NCI-H2196 treated with DMSO at 0.1 percent for 48 hours (cell line): ENCODE measurements around the gene BICC1.

Experiments
- DNase-seq: peaks from one replicate; lab custom pipeline; 2025; ENCODE audit not compliant: unreplicated experiment; lab: John Stamatoyannopoulos, UW

The BICC1 gene

DNA sequence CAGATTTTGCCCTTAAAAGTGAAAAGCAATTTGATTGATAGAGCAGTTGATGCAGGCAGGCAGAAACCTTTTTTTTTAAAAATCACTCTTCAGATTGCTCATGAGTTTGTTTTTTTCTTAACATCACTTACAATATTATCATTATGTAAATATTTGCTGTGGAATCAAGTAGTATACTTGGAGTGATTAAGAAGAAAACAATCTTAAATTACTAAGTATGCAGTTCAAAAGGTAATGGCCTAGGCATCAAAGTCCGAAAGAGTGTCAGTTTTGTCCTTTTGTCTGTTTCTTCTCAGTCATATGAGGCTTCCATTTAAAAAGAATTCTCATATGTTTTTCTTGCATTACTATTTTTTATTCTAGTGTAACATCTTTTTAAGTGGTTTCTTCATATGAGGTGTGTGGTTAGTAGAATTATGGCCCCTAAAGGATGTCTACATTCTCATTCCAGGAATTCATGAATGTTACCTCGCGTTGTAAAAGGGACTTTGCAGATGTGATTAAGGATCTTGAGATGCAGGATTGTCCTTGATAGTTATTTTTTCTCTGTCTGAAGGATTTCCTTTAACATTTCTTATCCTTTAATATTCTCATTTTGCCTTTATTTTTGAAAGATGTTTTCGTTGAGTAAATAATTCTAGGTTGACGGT is 44.0 kb downstream of the BICC1 start:
- DNase-seq, result no peak

DNA sequence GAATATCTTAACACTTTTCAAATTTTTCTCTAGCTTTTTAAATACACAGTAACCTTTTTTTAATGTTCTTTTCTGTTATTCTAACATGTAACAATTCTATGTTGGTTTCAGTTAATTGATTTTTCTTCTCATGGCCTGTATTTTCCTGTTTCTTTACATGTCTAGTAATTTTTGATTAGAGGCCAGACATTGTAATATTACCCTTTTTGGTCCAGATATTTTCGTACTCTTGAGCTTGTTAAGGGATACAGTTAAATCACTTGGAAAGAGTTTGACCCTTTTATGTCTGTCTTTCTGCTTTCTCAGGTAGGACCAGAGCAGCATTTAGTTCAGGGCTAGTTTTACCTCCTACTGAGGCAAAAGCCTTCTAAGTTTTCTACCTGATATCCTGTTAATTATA is 45.0 kb downstream of the BICC1 start:
- DNase-seq, result no peak

DNA sequence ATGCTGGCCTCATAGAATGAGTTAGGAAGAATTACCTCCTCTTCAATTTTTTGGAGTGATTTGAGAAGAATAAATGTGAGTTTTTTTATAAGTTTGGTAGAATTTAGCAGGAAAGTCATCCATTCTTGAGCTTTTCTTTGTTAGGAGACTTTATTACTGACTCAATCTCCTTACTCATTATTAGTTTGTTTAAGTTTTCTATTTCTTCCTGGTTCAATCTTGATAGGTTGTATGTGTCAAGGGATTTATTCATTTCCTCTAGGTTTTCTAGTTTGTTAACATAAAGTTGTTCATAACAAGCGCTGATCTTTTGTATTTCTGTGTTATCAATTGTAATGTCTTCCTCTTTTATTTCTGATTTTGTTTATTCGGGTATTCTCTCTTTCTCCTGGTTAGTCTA is 47.4 kb downstream of the BICC1 start:
- DNase-seq, result no peak

DNA sequence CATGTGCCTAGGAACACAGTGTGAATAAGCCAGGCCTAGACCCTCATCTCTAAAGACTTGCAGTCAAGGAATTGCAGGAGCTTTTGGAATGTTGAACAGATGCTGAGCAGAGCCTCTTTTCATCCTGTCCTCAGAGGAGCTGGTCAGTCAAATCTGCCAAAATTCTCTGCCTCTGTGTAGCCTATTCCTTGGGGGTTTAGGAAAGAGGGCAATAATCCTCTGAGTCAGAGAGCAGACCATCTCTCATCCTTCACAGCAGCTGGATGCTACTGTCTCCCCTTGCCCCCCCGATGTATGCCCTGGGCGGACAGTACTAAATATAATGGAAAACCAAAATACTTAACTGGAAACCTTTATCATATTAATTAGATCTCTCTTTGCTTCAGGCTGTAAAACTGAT is 52.6 kb downstream of the BICC1 start:
- DNase-seq, result no peak

DNA sequence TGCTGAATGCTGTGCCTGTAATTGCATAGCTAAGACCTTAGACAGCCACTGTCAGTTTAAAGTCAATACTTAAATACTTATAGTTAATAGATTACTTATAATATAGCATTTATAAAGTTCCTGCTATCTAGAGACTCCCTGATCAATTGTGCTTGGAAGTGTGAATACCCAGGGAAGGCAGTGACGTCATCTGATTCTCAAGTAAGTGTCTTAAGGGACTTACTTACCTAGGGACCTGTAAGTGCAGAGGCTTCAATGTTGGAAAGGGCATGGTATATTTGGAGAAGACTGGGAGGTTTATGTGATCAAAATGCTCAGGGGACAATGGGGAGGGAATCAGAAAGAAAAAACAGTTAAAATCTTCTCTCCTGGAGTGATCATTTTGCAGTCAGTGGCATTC is 55.0 kb downstream of the BICC1 start:
- DNase-seq, result no peak

DNA sequence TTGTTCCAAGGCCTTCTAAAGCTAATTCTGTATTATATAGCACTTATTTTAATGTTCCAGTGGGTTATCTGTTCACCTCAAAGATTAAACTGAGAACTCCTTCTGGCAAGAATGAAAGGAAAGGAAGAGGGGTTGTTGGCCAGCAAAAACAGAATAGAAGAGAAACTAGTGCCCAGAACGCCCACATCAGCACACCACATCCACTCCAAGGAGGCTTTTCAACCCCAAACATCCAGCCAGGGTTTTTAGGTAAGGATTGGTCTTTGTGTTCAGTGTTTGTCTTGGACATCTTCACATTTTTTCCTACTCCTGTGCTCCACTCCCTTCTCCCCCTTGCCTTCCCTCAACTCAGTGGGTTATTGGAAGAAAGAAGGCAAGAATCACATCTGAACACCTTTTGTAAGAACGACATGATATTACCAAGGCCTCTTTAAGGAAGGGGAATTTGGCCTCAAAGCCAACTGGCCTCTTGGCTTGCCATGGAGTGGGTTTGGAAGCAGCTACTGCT is 55.8 kb downstream of the BICC1 start:
- DNase-seq, result no peak

DNA sequence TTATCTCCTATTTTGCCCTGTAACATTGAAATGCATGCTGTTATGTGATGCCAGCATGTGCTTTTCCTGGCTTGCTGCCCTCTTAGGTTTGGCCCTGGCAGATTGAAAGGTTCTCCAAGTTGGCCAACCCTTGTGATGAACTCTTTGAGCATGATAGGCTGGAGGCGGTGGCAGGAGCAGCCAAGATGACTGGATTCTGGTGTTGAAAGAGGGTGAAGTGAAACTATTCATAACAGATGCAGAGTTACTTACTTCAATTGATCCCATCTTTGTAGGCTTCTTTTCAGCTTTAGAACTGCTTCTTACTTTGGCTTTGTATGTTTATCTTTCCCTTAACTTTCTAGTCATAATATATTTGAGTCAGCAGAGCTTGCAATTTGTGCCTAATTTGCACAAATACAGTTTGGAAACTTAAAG is 57.6 kb downstream of the BICC1 start:
- DNase-seq, result no peak

DNA sequence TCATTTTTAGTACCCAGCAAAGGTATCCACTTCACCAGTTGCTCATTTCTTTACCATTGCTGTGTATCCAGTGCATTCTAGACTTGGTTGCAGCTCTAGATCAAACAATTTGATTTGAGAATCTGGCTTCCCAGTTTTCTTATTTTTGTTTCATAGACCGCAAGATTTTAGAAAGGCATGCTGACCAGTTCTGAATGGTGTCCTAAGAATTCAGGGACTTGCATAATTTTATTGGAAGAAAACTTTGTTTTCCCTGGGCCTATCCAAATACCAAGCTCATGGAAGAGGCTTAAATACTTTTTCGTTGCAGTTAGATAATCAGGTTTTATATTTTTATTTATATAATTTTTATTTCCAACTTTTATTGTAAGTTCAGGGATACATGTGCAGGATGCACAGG is 58.3 kb downstream of the BICC1 start:
- DNase-seq, result no peak

DNA sequence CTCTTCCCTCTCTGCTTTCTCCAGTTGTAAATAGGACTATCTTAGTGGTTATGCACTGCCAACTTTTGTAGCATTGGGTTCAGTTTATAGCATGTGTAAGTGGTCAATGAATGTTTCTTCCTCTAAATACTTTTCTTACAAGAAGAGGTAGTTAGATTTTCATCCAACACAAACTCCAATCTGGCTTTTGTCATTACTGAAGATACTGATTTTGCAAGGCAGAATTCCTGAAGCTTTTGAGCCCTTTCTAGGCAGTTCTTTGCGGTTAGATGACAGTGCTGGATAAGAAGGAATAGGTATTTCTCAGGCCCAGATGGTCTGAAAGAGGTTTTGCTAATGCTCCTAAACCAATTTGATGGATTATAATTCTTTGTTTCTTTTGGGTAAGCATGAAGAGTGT is 60.5 kb downstream of the BICC1 start:
- no peak for DNase-seq

DNA sequence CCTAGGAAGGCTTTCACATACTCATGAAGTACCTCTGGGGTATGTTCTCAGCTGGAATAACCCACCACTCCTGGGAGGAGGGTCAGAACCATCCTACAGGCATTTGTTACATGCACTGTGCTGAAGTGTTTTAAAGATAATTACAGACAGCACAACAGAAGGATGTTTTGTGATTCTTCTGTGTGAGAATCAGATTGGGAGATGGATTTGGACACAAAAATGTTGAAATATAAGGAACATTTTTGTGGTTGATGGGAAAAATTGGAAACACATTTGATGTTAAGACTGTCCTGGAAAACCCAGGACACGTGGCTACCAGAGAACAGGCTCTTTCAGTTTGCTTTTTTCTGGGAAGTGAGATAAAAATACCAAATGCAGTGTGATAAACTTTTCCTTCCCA is 61.4 kb downstream of the BICC1 start:
- no peak for DNase-seq

DNA sequence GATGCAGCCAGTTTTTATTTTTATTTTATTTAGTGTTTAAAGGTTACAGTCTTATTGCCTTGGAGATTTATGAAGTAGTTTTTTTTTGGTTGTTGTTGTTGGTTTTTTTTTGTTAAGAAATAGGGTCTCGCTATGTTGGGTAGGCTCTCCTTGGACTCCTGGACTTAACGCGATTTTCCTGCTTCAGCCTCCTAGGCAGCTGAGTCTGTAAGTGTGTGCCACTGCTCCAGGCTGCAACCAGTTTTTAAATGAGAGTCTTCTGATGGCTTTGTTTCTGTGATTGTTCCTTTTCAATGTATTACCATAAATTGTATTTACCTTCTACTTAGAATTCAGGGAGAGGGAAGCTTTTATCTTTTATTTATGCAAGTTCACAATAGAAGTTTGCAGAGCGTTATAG is 62.8 kb downstream of the BICC1 start:
- DNase-seq, result no peak

DNA sequence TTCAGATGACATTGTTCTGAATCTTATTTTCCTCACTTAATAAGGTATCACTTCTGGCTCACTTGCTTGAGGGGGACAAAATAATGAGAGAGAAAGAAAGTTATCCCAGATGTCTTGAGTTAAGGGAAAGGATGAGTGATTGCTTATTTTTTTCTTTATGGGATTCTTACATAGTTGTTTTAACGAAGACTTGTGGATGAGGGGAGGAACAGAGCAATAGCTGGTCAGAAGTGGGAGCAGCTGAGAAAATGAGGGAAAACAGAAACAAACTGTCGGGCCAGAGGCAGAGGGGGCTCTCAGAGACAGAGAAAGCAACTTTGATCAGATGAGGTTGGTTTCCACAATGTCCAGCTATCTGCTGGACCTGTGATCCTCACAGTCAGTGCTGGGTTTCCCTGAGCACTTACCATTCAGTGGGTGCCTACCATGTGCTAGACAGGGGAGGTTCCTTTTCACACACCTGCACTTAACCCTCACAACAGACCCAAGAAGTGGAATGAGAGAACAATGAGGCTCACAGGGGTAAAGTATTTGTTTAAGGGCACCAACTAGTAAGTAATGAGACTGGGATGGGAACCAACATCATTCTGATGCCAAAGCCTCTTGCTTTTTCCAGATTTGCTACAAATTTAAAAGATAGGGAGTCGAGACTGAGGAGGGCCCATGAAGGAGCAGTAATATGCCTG is 64.2 kb downstream of the BICC1 start:
- DNase-seq, result no peak

DNA sequence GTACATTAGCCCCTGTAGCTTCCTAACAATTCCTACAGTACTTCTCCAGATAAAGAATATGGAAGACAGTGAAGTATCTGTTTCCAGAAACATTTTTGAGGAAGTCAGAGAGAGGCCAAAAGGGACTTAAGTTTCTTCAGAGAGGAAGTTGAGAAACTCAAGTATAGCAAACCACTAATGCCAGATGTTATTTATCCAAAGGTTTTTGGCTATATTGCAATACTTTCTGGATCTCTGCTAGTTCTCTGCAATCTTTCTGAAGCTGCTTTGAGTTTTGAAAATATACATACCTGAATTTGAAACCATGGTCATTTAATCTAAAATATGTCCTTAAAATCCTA is 64.7 kb downstream of the BICC1 start:
- DNase-seq, result no peak

DNA sequence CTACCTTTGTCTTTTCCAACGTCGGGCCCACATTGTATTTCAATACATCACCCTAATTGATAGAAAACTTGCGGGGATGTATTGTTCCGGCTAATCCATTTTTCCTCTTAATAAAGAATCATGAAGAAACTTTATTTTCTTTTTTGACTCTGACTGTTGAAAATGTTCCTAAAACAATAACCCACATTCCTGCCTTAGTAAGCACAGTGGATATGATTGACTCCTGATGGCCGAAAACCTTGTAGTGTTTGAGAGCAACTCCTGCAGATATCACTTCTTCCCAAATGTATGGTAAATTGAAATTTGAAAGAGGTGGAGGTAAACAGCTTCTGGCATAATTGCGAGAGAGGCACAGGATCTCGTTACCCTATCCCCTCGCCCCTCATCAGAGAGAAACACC is 65.7 kb downstream of the BICC1 start:
- no peak for DNase-seq

DNA sequence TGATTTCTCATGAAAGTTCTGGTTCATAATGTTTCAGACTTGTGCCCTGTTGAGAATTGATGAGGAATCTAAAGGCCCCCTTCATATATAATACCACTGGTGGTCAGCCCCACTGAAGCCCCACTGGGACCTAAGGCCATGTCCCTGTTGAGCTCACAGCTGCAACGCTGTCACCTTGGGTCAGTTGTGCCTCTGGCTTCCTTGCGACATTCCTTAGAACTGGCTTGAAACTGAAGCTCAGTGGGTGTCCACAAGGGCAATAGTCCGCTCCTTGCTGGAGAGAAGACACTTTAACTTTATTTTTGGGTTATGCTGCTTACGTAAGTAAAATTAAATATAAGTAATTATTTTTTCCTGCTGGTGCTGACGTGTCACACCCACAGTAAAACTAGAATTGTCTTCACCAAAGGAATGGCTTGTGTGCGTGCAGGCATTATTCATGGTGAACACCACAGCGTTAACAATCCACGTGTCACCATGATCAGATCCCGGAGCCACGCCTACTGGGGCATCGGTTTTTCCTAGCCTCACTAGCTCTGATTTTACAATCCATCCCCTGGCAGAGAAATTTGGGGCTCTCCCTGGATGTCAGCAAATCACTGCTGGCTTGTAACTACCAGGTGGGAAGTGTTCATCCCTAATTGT is 66.5 kb downstream of the BICC1 start:
- no peak for DNase-seq

DNA sequence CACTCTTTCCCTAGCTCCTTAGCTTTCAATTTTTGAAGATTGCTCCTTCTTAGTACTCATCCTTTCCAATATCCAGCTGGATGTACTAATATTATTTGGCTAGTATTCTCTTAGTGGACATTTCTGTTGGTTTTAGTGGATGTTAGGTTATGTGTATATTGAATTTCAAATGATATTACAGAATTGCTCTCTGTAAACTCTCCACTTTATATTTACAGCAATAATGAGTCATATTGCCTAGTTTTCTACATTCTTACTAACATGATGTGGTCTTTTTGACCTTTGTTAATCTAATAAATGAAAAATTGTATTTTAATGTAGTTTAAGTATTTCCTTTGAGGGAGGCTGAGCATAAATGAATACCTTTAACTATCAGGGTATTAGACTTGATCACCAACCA is 69.4 kb downstream of the BICC1 start:
- DNase-seq, result no peak

DNA sequence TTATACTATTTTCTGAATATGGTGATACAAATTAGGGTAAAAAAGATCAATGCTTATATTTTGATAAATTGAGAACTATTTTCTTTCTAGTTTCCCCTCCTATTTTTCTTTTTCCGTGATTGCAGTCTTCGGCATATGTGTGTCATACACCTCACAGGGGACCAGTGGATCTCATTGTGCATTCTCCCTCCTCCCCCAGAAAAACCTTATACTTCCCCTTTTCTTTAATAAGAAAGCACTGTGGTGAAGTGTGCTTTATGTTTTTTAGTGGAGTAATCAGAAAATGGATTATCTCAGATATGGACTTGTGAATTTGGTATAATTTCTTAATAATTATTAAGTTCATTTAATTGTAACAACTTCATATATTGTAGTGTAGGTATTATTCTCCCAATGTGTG is 72.8 kb downstream of the BICC1 start:
- no peak for DNase-seq

DNA sequence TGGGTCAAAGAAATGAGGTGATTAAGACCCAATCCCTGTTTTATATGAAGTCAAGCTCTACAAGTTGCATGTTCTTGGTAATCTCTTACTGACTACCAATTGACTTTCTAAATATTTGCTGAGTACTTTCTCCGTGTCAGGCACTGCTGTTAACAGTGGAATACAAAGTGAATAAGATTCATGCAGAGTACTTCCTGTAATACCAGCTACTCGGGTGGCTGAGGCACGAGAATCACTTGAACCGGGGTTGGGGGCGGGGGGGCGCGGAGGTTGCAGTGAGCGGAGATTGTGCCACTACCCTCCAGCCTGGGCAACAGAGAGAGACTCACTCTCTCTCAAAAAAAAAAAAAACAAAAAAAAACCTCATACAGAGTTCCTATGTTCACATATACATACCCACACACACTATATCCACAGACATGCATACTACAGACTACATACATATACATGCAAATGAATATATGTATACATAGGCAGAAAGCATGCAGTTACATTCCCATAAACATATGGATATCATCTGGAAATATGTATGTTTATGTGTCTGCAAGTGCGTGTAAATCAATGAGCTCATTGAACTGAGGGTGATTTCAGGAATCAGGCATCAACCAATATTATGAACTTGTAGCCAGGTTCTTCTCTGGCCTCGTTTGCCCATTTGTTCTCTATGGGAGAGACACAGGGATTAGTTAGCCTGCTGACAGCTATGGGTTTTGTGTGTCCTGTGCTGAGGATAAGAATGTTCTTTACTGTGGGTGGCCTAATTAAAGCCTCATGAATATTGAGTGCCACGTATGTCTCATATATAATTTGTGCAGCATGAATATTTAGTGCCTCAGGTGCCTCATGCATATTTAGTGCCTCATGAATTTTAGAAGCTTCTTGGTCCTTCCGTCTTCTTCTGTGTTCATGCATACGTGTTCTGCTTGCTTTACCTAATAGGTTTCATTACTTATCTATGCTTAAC is 73.9 kb downstream of the BICC1 start:
- no peak for DNase-seq

DNA sequence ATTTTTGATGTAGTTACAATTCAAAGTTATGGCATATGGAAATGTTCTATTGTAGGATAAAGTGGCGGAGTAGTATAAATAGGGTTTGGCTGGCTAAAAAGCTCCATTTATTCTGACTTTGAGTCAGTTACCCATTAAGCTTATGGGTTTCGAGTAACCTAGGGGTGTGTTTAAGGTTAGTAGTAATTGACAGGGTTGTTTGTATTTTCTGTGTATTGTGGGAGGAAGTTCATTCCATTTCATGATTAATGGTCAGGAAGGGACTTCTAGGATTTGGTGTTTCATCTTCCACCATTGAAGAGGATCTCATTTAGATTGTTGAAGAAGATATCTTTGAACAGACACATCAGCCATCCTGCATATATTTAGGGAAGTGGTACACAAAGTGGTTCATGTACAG is 75.0 kb downstream of the BICC1 start:
- no peak for DNase-seq

DNA sequence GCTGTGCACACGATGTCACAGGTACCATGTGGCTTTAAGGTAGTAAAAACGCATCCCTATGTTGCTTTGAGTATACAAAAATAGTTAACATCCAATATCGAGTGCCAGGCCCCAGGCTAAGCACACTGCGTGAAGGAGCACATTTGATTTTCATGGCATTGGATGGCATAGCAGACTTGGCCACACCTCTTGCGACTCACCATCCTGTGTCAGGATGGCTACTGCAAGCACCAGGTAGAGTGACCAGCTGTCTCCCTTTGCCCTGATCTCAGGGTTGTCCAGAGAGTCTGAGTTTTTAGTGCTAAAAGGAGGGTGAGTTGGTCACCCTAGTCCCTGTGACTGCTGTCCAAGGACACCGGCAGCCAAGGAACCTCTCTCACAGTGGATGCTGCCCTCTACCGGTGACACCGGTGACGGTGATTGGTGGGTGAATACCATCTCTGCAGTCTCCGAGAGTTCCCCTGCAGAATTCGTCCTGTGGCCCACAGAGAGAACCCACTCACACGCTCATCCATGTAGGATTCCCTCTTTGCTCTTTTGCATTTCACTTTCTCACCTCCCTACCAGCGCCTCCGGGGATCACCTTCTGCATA is 76.1 kb downstream of the BICC1 start:
- DNase-seq, result no peak
